D341Med (cell line): ENCODE results near the gene SPRYD3.

Experiments
- DNase-seq: peaks from one replicate; pipeline ENCODE4 v3.0.0; 2012; ENCODE audit warnings: low spot score

The SPRYD3 gene

DNA sequence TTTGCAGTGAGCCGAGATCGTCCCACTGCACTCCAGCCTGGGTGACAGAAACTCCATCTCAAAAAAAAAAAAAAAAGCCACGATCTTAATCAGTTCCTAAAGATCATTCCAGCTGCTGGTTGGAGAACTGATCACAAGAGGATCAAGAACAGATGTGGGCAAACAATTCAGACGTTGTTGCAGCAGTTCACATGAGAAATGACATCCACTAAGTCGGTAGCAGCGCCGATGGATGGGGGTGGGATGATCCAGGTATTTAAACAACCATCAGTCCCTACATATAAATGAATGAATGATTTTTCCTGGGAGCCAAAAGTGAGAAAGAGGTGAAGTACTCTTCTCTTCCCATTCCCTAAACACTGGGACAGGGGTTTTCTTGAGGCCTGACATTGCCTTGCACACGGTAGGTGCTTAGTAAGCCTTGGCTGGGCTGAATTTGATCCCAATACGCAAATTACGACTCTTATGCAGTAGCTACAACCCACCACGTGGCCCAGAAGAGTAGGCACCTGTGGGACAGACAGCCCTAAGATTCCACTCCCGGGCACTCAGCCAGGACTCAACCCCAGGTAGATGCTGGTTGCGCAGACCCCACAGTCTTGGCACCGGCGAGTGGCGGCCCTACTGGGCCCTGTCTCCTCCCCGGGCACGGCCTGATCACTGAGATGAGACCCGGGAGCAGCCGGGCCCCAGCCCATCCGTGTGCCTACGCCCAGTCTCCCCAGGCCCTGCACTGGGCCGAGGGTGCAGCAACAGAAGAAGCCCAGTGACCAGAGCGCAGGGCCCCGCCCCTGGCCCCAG, 565 bp downstream of the SPRYD3 start:
- DNase-seq = no peak

- DNase-seq = no peak
These were observed 2.2 kb downstream of the SPRYD3 start for GRCh38 chr12:53077030-53077429.

- DNase-seq = no peak
These were observed 2.7 kb downstream of the SPRYD3 start for GRCh38 chr12:53076461-53076860.

- DNase-seq = no peak
These were observed 4.2 kb downstream of the SPRYD3 start for GRCh38 chr12:53074999-53075370.

GRCh38 chr12:53074283-53074998, 4.7 kb downstream of the SPRYD3 start:
- no peak for DNase-seq

- DNase-seq = no peak
These were observed 5.3 kb downstream of the SPRYD3 start for GRCh38 chr12:53073881-53074280.

DNA sequence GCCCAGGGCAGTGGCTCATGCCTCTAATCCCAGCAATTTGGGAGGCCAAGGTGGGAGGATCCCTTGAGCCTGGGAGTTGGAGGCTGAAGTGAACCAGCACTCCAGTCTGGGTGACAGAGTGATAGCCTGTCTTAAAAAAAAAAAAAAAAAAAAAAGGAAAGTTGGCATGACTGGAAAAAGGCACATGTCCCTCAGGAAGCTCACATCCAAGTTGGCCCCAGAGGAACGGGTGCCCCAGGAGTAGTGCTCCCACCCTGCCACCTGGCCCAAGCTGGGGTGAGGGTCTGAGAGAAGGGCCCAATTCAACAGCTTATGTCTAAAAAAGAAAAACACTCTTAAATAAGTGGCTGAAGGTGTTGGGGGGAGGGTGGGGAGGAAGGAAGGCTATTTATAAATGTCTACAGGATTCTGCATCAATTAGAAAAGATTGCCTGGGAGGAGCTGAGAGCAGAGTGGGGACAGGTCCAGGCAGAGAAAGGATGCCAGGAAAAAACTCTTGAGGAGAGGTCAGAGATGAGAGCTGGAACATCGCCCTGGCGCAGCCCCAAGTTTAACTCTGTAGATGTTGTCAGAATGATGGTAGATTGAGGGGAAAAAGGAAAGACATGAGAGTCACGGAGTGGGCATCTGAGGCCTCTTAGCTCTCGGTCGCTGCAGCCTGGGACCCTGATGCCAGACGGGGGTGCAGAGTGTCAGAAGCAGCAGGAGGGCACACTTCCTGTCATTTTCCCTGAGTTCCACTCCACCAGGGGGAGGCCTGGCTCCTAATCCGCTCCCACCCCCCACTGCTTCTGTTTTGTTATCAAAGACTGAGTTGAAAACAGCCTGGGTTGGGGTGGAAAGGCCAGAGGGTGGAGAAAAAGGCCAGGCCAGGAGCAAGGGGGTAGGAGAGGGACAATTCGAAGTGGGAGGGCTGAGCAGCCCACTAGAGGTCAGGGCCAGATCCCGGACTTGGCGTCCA, 7.3 kb downstream of the SPRYD3 start:
- no peak for DNase-seq

GRCh38 chr12:53070877-53071492, 8.2 kb downstream of the SPRYD3 start:
- no peak for DNase-seq

DNA sequence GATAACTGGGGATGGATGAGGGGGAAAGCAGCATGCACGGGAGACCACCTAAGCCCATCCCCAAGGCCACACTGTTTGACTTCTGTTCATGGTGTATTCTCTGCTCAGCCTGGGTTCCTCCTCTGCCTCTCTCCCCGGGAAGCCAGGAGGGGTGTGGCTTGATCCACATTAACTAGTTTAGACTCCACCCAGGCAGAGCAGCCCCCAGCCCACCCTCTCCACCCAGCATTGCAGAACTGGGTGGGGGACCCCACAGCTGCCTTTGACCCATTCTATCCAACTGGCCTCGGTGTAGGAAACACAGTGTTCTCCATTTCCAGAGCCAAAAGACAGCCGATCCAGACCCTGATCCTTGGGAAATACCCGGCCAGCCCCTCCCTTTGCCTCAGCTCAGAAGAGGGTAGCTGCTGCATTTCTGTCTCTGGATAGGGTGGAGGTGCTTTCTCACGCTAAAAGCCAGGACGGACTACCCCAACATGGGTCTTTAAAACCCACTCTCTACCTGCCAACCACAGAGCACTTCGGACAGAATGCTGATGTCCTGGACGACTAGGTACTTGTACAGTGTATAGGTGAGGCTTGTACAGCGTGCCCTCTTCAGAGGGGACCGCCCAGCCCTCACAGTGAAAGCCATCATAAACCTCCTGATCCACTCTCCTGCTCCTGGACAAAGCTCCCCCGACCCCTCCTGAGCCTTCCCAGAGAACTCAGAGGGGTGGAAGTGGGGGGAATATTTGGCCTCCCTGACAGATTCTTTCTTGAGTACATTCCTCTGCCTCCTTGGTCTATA, 9.4 kb downstream of the SPRYD3 start:
- no peak for DNase-seq

DNA sequence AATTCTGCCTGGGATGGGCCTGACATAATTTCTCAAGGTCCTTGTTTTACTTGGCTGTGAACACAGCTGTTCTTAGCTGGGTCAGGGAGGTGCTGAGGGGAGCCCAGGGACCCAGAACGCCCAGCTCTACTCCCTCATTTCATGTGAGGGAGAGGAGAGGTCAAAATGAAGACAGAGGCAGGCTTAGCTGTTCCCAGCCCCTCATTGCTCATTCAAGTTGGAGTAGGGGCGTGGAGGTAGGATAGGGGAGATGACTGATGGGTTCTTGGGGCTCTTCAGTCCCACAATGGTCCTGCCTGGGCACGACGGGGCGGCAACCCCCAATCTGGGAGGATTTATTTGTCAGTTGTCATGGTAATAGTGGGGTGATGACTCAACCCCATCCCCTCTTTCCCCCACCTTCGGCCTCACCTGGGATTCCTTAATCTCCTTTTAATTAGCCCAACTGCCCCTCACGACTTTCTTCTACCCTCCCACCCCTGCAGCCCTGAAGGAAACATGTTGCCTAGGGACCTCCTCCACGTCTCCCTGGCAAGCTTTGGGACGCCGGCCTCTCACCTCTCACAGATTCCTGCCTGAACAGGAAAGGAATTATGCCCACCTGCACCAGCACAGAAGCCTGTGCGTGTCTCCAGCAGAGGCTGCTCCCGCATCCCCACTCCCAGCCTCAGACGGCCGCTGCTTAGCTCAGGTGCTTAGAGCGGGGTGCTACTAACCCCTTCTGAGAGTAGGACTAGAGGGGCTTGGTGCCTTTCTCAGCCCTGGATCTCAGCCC, 10.2 kb downstream of the SPRYD3 start:
- DNase-seq = no peak

DNA sequence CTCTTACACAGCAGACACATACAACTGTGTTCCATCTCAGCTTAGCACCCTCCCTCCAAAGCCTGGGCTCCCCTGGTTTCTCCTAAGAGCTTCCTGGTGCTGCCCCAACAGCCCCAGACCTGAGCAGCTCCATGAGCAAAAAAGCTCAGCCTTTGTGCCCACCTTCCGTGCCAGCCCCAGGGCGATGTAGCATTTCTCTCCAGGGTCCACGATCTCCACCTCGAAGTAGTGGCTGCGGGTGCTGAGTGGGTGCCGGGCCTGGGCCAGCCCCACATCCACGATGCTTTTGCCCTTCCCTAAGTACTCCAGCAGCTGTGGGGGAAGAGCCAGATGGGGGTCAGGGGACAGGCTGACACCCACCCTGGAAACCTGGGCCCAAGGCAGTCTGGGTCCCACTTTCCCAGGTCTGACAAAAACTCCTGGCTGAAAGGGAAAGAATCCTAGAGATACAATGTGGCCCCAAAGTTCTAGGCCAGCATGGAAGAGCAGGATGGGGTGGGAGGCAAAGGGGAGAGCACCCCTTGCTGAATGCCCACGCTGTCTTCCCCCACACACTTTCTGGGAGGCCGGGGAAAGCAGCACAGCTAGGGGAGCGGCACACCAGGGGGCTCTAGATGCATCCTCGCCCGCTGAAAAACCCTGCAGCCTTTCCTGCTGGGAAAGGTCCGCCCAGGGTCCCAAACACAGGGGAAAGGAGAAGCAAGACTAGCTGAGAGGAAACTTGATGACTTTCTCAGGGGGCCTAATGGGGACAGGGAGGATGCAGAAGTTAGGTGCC, 11.0 kb downstream of the SPRYD3 start:
- DNase-seq = no peak

GRCh38 chr12:53067074-53067992, 11.9 kb downstream of the SPRYD3 start:
- no peak for DNase-seq

- DNase-seq = peak; percentile 91
These were observed 12.9 kb downstream of the SPRYD3 start for GRCh38 chr12:53065975-53066931.

DNA sequence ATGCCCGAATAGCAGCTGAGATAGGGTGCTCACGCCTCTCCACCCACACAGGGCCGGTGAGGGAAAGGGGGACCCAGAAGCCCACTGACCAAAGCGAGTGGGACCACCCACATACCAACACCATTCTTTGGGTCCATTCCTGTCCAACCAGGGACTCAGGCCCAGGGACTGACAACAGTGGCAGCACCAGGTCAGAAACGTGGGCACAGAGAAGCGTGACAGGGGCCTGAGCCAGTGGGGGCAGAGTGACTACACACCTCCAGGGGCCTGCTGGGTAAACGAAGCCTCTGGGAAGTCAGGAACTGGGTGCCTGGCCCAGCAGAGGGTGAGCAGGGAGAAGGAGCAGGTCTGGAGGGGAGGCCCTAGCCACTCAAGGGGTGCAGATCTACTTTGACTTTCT, 13.7 kb downstream of the SPRYD3 start:
- DNase-seq = no peak

DNA sequence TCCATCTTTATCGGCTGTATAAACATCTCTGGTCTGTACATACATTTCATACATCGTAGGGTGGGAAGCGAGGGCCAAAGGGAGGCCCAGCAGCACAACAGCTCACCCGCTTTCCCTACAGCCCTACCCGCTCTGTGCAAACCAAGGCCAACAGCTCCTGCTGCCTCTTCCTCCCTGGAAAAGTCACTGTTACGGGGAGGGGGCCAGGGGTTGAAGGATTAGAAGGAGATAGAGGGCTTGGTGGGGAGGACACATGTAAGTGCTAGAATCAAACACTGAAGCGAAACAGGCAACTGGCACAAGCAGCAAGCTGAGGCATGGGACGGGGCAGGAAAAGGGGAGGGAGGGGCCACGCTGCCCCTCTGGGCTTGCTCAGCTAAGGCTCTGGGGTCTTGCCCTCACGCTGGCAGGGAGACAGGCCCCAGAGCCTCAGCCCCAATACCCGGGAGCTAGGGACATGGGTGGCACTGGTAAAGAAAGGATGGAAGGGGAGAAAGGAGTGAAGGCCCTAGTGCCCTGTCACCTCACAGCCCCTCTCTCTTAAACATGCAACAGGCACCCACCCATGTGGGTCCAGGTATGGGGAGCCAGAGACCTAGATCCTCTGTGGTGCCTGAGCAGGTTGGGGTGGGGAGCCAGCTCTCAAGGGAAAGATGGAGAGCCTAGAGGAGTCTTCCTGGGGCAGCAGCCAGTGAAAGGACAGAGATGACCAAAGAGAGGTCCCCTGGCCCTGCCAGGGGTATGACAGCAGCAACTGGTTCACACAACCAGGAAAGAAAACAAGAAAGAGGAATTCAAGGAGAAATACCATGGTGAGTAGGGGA, 14.4 kb downstream of the SPRYD3 start:
- DNase-seq = no peak
